Suppressor macrophage treated with lipopolysaccharide for 4 hours (primary cell): ENCODE results near the gene COL25A1.
A peak's percentile ranks its signal among the peaks of the same experiment; 100 is the strongest.
"Not testable (repeated sequence)": the region's sequence is repeated elsewhere in the genome, so short reads cannot be mapped to it uniquely, and the experiment has no call there.

Source experiments
- DNase-seq: peaks from one replicate; pipeline ENCODE4 v3.0.0-alpha.2; 2020

COL25A1 gene

GRCh38 chr4:108893468-108893867, 409.0 kb downstream of the COL25A1 start:
- no peak for DNase-seq

GRCh38 chr4:108891896-108892590, 410.4 kb downstream of the COL25A1 start:
- DNase-seq: no peak

GRCh38 chr4:108890484-108890881, 412.0 kb downstream of the COL25A1 start:
- no peak for DNase-seq

- no peak for DNase-seq
Measured at GRCh38 chr4:108889696-108890483, 412.6 kb downstream of the COL25A1 start.

- no peak for DNase-seq
Measured at GRCh38 chr4:108888769-108889168, 413.7 kb downstream of the COL25A1 start.

DNA sequence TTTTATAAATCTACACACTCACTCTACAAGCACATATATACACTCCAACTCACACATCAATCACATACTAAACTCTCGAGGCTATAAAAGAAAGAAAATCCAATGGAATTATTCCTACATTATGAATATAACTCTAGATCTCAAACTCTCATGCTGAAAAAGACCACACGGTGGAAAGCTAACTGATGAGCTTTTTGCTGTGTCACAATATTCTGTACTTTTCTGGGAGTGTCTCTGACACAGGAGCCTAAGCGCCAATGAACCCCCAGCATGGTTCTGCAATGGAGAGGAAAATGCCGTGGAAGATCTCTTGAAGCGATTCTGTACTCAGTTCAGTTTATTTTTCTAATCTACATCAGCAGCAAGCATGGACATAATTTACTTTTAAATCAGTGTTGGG, 415.4 kb downstream of the COL25A1 start:
- no peak for DNase-seq

GRCh38 chr4:108885211-108885610, 417.2 kb downstream of the COL25A1 start:
- DNase-seq: no peak

- no peak for DNase-seq
Measured at GRCh38 chr4:108884596-108884995, 417.9 kb downstream of the COL25A1 start.

DNA sequence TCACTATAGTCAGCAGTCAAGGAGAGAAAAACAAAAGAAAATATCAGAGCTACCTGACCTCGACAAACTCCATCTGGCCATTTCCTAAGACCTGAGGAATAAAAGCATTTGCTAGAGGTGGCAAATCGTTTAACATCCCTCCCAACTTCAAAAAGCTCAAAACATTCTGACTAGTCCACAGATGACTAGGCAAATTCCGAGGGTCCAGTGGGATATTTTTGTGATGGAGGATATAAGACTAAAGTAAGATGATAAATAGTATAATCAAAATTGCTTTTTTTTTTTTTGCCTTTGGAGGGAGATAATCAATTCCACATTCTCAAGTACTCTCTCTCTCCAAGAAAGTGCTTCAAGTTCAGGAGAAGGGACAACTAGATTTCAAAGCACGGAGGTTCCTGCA, 420.5 kb downstream of the COL25A1 start:
- DNase-seq: no peak

DNA sequence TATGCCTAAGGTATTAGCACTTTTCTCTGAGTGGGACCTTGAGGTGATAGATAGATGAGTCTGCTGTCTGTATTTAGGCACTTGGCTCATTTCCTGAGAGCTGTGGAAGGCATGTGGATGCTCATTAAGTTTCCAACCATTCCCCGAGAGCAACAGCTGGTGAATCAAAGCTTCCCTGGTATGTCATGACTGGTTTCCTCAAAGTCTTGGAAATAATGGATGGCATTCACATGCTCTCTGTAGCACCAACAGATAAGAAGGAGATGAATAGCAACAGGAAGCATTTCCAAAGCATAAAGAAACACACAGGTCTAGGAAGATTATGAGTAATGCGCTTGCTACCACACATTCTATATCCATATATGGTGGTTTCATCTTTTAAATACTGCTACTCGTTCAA, 421.3 kb downstream of the COL25A1 start:
- DNase-seq: no peak

- DNase-seq: no peak
Measured at GRCh38 chr4:108878806-108879205, 423.7 kb downstream of the COL25A1 start.

- no peak for DNase-seq
Measured at GRCh38 chr4:108877821-108878220, 424.6 kb downstream of the COL25A1 start.

GRCh38 chr4:108874806-108875205, 427.7 kb downstream of the COL25A1 start:
- DNase-seq: no peak

GRCh38 chr4:108869970-108870369, 432.5 kb downstream of the COL25A1 start:
- DNase-seq: not testable (repeated sequence)

- DNase-seq: no peak
Measured at GRCh38 chr4:108868606-108869227, 433.7 kb downstream of the COL25A1 start.

- DNase-seq: no peak
Measured at GRCh38 chr4:108867476-108867875, 435.0 kb downstream of the COL25A1 start.

DNA sequence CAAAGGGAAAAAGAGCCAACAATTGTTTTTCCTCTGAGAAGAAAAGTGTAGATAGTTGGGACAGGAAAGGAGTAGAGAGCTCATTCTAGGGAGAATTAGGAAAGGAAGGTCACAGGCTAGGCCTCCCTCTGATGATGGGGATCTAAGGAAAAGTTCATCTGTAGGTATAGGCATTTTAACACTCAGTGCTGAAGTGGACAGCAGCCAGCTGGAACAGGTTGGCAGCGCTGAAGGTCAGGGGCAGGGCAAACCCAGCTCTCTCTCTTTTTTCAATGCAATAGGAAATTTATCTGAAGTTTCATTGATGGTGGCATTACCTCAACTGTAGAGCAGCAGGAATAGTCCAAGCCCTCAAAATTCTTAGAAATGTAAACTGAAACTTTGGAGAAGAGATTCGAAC, 441.1 kb downstream of the COL25A1 start:
- DNase-seq: no peak

- DNase-seq: no peak
Measured at GRCh38 chr4:108854786-108855185, 447.7 kb downstream of the COL25A1 start.

- no peak for DNase-seq
Measured at GRCh38 chr4:108852691-108853090, 449.8 kb downstream of the COL25A1 start.

DNA sequence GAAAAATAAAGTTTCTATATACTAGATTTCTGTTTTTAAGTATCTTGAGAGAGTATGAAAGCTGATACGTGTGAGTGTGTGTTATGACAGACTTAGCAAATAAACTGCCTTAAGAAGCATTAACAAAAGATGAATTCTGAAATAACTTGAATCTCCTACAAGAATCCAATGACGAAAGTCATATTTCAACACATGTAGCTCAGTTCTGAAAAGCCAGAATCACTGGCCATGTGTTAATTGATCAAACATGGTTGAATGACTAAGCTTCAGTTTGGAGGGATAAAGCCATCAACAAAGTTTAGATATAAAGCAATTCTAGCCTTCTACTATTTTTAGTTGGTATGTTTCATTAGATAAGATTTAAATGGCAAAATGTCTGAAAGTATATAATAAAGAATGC, 451.1 kb downstream of the COL25A1 start:
- DNase-seq: no peak

DNA sequence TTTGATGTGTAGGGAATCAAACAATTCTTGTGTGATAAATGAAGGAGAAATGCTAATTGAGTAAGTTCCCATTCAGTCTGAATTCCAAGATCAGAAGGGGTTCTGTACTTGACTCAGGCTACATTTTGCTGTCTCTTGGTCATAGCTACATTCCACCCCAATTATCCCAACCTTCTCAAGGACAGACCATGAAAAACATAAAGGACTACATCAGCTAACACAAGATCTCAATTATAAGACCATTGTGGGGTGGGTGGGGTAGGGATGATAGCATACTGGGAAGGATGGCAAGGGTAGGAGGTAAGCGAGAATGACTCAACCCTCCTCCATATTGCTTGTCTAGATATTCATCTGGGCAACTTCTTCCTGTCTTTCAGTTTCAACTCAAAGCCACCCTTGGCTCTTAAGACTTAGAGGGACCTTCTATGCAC, 452.2 kb downstream of the COL25A1 start:
- peak; percentile 3 for DNase-seq

DNA sequence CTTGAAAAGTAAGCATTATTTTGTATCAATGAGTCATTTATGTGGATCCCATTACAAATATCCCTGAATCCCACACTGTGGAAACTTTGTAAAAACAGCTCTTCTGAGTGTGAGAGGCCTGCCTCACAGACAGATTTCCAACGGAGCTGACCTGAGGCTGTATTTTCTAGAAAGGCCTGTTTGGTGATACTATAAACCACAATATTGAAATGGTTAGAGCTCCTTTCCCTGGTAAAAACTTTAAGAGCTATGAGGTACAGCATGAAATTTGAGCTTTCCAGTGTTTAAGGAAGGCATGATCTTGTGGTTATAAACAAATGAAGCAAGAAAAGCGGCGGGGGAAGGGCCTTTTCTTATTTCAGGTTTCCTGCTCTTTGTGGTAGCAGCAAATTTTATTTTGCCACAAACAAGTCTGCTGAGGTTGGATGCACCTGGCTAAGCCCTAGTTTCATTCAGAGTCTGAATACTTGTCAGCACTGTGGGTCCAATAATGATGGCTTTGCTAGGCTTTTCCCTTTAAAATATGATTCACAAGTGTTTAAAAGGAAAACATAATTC, 452.8 kb downstream of the COL25A1 start:
- DNase-seq: no peak

DNA sequence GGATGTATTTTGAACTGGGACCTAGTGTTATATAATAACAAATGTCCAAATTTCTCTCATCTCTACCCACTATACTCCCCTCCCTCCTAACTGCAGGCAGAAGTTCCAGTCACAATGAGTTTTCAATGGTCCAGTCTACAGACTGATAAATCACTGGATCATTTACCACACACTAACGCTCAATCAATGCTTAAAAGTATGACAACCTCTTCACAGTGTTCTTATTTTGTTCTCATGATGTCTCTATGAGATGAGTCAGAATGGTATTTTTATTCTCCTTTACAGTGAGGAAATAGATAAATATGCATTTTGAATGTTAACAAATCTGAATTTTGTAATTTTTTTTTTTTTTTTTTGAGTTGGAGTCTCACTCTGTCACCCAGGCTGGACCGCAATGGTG, 455.9 kb downstream of the COL25A1 start:
- no peak for DNase-seq
